HepG2 (cell line): ENCODE data around the gene CLASRP. TPM values are rescaled to one million over a fixed set of nuclear protein-coding genes. Genes with fewer than 3 reads are reported as not detected.

ENCODE experiments used
- KDM5A ChIP-seq: fragments of 200-600 bp; sonication (generic); IDR thresholded peaks from 2 replicates; pipeline ENCODE4 v1.7.0; 2018; ENCODE audit warnings: antibody characterized with exemption, mild to moderate bottlenecking, low read length, borderline replicate concordance
- MTA3 ChIP-seq: sonication (generic); formaldehyde crosslinking; IDR thresholded peaks from 2 replicates; pipeline ENCODE4 v1.4.0; 2020; ENCODE audit warnings: missing genetic modification reagents
- RORA ChIP-seq: sonication (generic); formaldehyde crosslinking; IDR thresholded peaks from 2 replicates; pipeline ENCODE4 v1.5.0; 2020; ENCODE audit warnings: mild to moderate bottlenecking, missing genetic modification reagents, moderate library complexity
- SNAI1 ChIP-seq: sonication (generic); formaldehyde crosslinking; IDR thresholded peaks from 2 replicates; pipeline ENCODE4 v1.5.0; 2020; ENCODE audit warnings: mild to moderate bottlenecking, missing genetic modification reagents, borderline replicate concordance
- SNAPC2 ChIP-seq: sonication (generic); formaldehyde crosslinking; IDR thresholded peaks from 2 replicates; pipeline ENCODE4 v1.8.1; 2022; ENCODE audit warnings: mild to moderate bottlenecking, missing genetic modification reagents
- TMF1 ChIP-seq: sonication (generic); formaldehyde crosslinking; IDR thresholded peaks from 2 replicates; pipeline ENCODE4 v1.8.1; 2022; ENCODE audit warnings: low read depth, missing genetic modification reagents
- ZNF12 ChIP-seq: sonication (generic); formaldehyde crosslinking; IDR thresholded peaks from 2 replicates; pipeline ENCODE4 v1.5.0; 2020; ENCODE audit warnings: missing genetic modification reagents
- ZNF232 ChIP-seq: sonication (generic); formaldehyde crosslinking; IDR thresholded peaks from 2 replicates; pipeline ENCODE4 v1.4.0; 2020; ENCODE audit warnings: missing genetic modification reagents, borderline replicate concordance
- ZNF276 ChIP-seq: sonication (generic); formaldehyde crosslinking; IDR thresholded peaks from 2 replicates; pipeline ENCODE4 v1.4.0; 2020; ENCODE audit warnings: mild to moderate bottlenecking, low read depth, missing genetic modification reagents
- ZNF3 ChIP-seq: IDR thresholded peaks from 2 replicates; pipeline ENCODE4 v1.7.0; 2017; ENCODE audit warnings: inconsistent platforms
- polyA plus RNA-seq, 8 experiments: library from polyadenylated mRNA; depleted of rRNA in 3 of 8; stranded (reverse) in 7 of 8; unstranded in 1 of 8; fragments of >200 nt; fragmentation: Illumina TruSeq in 4 of 8; extraction: Trizol in 4 of 8; gene quantifications; 2 replicates each; pipeline versions ENCODE4 v1.2.1 to v1.2.3, GENCODE V29; 2011 to 2016; ENCODE audit warnings: low read depth in 4 of 8, missing spikeins in 1 of 8, mixed read lengths in 1 of 8; ENCODE audit not compliant: insufficient read depth in 1 of 8
- total RNA-seq, 5 experiments: library from RNA; depleted of rRNA; stranded (reverse); fragments of >200 nt; fragmentation: Illumina TruSeq; extraction: Trizol; gene quantifications; 2 replicates each; pipeline ENCODE4 v1.2.3, GENCODE V29; 2016; ENCODE audit warnings: low read depth in 1 of 5
- TF ChIP-seq, protein P1 (sequence below): sonication (generic); formaldehyde crosslinking; IDR thresholded peaks from 2 replicates; pipeline ENCODE4 v1.4.0; 2020; ENCODE audit warnings: missing genetic modification reagents, borderline replicate concordance
- TF ChIP-seq, protein P2 (sequence below): sonication (generic); formaldehyde crosslinking; IDR thresholded peaks from 2 replicates; pipeline ENCODE4 v1.4.0; 2020; ENCODE audit warnings: missing genetic modification reagents, borderline replicate concordance
- TF ChIP-seq, protein P3 (sequence below): sonication (generic); formaldehyde crosslinking; IDR thresholded peaks from 2 replicates; pipeline ENCODE4 v1.4.0; 2020; ENCODE audit warnings: mild to moderate bottlenecking, missing genetic modification reagents

CLASRP gene
- total and polyA plus RNA-seq, 2 of the 13 experiments (the other 11 are each of a cell fraction or from before 2014, with no cell fraction given), result 32.0 to 51.4 TPM

- no peak; the same call in 1 of the 2 replicates for TF ChIP-seq SNAI1
- no peak for TF ChIP-seq ZNF3 (CRISPR knock-in tag)
- no peak for TF ChIP-seq ZNF12
- TF ChIP-seq, protein P1, sequence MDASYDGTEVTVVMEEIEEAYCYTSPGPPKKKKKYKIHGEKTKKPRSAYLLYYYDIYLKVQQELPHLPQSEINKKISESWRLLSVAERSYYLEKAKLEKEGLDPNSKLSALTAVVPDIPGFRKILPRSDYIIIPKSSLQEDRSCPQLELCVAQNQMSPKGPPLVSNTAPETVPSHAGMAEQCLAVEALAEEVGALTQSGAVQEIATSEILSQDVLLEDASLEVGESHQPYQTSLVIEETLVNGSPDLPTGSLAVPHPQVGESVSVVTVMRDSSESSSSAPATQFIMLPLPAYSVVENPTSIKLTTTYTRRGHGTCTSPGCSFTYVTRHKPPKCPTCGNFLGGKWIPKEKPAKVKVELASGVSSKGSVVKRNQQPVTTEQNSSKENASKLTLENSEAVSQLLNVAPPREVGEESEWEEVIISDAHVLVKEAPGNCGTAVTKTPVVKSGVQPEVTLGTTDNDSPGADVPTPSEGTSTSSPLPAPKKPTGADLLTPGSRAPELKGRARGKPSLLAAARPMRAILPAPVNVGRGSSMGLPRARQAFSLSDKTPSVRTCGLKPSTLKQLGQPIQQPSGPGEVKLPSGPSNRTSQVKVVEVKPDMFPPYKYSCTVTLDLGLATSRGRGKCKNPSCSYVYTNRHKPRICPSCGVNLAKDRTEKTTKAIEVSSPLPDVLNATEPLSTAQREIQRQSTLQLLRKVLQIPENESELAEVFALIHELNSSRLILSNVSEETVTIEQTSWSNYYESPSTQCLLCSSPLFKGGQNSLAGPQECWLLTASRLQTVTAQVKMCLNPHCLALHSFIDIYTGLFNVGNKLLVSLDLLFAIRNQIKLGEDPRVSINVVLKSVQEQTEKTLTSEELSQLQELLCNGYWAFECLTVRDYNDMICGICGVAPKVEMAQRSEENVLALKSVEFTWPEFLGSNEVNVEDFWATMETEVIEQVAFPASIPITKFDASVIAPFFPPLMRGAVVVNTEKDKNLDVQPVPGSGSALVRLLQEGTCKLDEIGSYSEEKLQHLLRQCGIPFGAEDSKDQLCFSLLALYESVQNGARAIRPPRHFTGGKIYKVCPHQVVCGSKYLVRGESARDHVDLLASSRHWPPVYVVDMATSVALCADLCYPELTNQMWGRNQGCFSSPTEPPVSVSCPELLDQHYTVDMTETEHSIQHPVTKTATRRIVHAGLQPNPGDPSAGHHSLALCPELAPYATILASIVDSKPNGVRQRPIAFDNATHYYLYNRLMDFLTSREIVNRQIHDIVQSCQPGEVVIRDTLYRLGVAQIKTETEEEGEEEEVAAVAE (CRISPR knock-in tag), result no peak
- no peak for TF ChIP-seq ZNF276 (CRISPR knock-in tag)
- TF ChIP-seq TMF1 (CRISPR knock-in tag), result 0 out of 2 replicates have a peak, but pooled peaks have one; percentile 39
- peak; percentile 52; the same call in 1 of the 2 replicates for TF ChIP-seq SNAPC2 (CRISPR knock-in tag)
- TF ChIP-seq, protein P2, sequence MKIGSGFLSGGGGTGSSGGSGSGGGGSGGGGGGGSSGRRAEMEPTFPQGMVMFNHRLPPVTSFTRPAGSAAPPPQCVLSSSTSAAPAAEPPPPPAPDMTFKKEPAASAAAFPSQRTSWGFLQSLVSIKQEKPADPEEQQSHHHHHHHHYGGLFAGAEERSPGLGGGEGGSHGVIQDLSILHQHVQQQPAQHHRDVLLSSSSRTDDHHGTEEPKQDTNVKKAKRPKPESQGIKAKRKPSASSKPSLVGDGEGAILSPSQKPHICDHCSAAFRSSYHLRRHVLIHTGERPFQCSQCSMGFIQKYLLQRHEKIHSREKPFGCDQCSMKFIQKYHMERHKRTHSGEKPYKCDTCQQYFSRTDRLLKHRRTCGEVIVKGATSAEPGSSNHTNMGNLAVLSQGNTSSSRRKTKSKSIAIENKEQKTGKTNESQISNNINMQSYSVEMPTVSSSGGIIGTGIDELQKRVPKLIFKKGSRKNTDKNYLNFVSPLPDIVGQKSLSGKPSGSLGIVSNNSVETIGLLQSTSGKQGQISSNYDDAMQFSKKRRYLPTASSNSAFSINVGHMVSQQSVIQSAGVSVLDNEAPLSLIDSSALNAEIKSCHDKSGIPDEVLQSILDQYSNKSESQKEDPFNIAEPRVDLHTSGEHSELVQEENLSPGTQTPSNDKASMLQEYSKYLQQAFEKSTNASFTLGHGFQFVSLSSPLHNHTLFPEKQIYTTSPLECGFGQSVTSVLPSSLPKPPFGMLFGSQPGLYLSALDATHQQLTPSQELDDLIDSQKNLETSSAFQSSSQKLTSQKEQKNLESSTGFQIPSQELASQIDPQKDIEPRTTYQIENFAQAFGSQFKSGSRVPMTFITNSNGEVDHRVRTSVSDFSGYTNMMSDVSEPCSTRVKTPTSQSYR, result peak; percentile 83
- TF ChIP-seq, protein P3, sequence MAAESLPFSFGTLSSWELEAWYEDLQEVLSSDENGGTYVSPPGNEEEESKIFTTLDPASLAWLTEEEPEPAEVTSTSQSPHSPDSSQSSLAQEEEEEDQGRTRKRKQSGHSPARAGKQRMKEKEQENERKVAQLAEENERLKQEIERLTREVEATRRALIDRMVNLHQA, result no peak
- TF ChIP-seq ZNF232 (CRISPR knock-in tag), result 0 out of 2 replicates have a peak, but pooled peaks have one; percentile 72
- no peak for TF ChIP-seq KDM5A
- TF ChIP-seq RORA (CRISPR knock-in tag), result no peak
- TF ChIP-seq MTA3 (CRISPR knock-in tag), result no peak
Observed at GRCh38 chr19:45097776-45098520, 59.1 kb downstream of the CLASRP start (continued).
